PC-3 (cell line): ENCODE measurements around the gene U2AF1L4.

Source experiments
- EZH2 ChIP-seq: fragments of 300-600 bp; sonication (generic); IDR thresholded peaks from one replicate; pipeline ENCODE4 v1.6.1; 2017; ENCODE audit warnings: antibody characterized with exemption, mild to moderate bottlenecking, low read length; ENCODE audit not compliant: unreplicated experiment
- EZH2phosphoT487 ChIP-seq: fragments of 300-600 bp; sonication (generic); IDR thresholded peaks from 2 replicates; pipeline ENCODE4 v1.6.1; 2018; ENCODE audit warnings: mild to moderate bottlenecking, antibody characterized with exemption, low read length, borderline replicate concordance
- TF ChIP-seq, protein P1 (sequence below): fragments of 300-600 bp; sonication (generic); conservative IDR thresholded peaks from 2 replicates; pipeline ENCODE4 v1.5.1; 2017; ENCODE audit warnings: antibody characterized with exemption, low read depth, mild to moderate bottlenecking, low read length

DNA sequence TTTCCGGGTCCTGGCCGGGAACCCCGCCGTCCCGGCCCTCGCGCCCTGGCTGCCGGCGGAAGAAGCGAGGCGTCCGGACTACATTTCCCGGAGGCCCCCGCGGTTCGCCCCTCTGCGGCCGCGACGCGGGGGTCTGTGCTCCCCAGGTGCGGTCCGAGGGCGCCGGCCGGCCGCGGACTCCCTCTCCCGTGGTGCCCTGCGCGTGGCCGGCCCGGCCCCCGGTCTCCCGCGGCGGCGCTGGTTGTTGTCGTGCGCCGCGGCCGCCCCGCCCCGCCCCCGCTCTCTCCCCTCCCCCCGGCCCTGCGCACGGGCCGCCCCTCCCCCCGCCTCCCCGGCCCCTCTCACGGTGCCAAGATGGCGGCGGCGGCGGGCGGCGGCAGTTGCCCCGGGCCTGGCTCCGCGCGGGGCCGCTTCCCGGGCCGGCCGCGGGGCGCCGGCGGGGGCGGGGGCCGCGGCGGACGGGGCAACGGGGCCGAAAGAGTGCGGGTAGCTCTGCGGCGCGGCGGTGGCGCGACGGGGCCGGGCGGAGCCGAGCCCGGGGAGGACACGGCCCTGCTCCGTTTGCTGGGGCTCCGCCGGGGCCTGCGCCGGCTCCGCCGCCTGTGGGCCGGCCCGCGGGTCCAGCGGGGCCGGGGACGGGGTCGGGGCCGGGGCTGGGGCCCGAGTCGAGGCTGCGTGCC, 27.4 kb downstream of the U2AF1L4 start, which contains the start of gene KMT2B:
- TF ChIP-seq, protein P1, sequence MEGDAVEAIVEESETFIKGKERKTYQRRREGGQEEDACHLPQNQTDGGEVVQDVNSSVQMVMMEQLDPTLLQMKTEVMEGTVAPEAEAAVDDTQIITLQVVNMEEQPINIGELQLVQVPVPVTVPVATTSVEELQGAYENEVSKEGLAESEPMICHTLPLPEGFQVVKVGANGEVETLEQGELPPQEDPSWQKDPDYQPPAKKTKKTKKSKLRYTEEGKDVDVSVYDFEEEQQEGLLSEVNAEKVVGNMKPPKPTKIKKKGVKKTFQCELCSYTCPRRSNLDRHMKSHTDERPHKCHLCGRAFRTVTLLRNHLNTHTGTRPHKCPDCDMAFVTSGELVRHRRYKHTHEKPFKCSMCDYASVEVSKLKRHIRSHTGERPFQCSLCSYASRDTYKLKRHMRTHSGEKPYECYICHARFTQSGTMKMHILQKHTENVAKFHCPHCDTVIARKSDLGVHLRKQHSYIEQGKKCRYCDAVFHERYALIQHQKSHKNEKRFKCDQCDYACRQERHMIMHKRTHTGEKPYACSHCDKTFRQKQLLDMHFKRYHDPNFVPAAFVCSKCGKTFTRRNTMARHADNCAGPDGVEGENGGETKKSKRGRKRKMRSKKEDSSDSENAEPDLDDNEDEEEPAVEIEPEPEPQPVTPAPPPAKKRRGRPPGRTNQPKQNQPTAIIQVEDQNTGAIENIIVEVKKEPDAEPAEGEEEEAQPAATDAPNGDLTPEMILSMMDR: no peak
- TF ChIP-seq EZH2 (no peak), EZH2phosphoT487 (no peak)
